Natural killer cell (primary cell): Measurements from ENCODE around the gene STIP1. TPM values are rescaled to one million over a fixed set of nuclear protein-coding genes. Genes with fewer than 3 reads are reported as not detected.

Experiments used
- ATAC-seq, 3 donors: fragments of 150-1000 bp in 2 of 3; fragments of 200-7000 bp in 1 of 3; cut with Tn5 transposase; 1 replicate in 1 of 3; 2 replicates in 2 of 3; pipeline ENCODE4 v1.10.0; 2021; ENCODE audit warnings: mild to moderate bottlenecking in 2 of 3, moderate library complexity in 2 of 3
- DNase-seq, 2 donors: peaks; one replicate each; pipeline versions ENCODE4 v3.0.0 to v3.0.0-alpha.2; 2013 to 2021; ENCODE audit warnings: mixed read lengths in 1 of 2
- H3K27ac ChIP-seq: one replicate; pipeline ENCODE4 v1.5.1; 2013; ENCODE audit warnings: mild to moderate bottlenecking, low read length
- H3K27me3 ChIP-seq: one replicate; pipeline ENCODE4 v1.6.1; 2013; ENCODE audit warnings: low read length; ENCODE audit not compliant: control insufficient read depth, insufficient read depth
- H3K36me3 ChIP-seq: one replicate; pipeline ENCODE4 v1.6.1; 2013; ENCODE audit warnings: low read length; ENCODE audit not compliant: control insufficient read depth, insufficient read depth
- H3K4me1 ChIP-seq: one replicate; pipeline ENCODE4 v1.6.1; 2013; ENCODE audit warnings: low read length; ENCODE audit not compliant: control insufficient read depth, insufficient read depth
- H3K4me3 ChIP-seq: one replicate; pipeline ENCODE4 v1.5.1; 2013; ENCODE audit warnings: low read length
- H3K9me3 ChIP-seq: one replicate; pipeline ENCODE4 v1.6.1; 2013; ENCODE audit warnings: low read length; ENCODE audit not compliant: control insufficient read depth, insufficient read depth
- H3K27ac Mint-ChIP-seq, 2 donors: one replicate each; pipeline ENCODE4 v1.8.0; 2022; ENCODE audit warnings: mild to moderate bottlenecking in 2 of 2, mixed read lengths in 2 of 2, moderate library complexity in 1 of 2
- H3K27me3 Mint-ChIP-seq, 2 donors: one replicate each; pipeline ENCODE4 v1.8.0; 2022; ENCODE audit warnings: low read depth in 2 of 2, mixed read lengths in 2 of 2
- H3K36me3 Mint-ChIP-seq: one replicate; pipeline ENCODE4 v1.8.0; 2022; ENCODE audit warnings: mixed read lengths
- H3K4me1 Mint-ChIP-seq, 2 donors: one replicate each; pipeline ENCODE4 v1.8.0; 2022; ENCODE audit warnings: mixed read lengths in 2 of 2
- H3K4me3 Mint-ChIP-seq: one replicate; pipeline ENCODE4 v1.8.0; 2022; ENCODE audit warnings: mild to moderate bottlenecking, moderate library complexity, mixed read lengths
- H3K9me3 Mint-ChIP-seq, 2 donors: one replicate each; pipeline ENCODE4 v1.8.0; 2022; ENCODE audit warnings: mixed read lengths in 2 of 2
- WGBS: methylation state at CpG from one replicate; pipeline ENCODE4 v1.1.7; 2013; ENCODE audit warnings: missing lambda C conversion rate; ENCODE audit not compliant: insufficient coverage; 5-methylcytosine and 5-hydroxymethylcytosine counted together
- intact Hi-C: fragments of 100-400 bp; cut with micrococcal nuclease; formaldehyde crosslinking; loops from one replicate; pipeline ENCODE4 v1.14.2; 2022
- total RNA-seq, 4 donors: library from RNA; stranded (reverse); fragments of 120-200 nt in 1 of 4; gene quantifications; one replicate each; pipeline versions ENCODE4 v1.2.3 to v1.2.4, GENCODE V29; 2013 to 2022
- TF ChIP-seq, protein P1 (sequence below): fragments of 200-600 bp; IDR thresholded peaks from one replicate; pipeline ENCODE4 v1.8.0; 2022; ENCODE audit warnings: antibody characterized with exemption

Gene STIP1
- total RNA-seq, 3 donors from 2014 or later (not counting 1 experiment from before 2014, with no cell fraction given) = 80.9 to 110 (median 85.1) TPM

GRCh38 chr11:64204080-64204440 lies 18.1 kb downstream of the STIP1 start:
- DNase-seq = no peak
- Mint-ChIP-seq H3K27ac (peak overlapping the region; percentile 77 to 88), H3K4me1 (peaks cover 25 to 48% of the 10 kb centered on the region in 2 donors), H3K4me3 (no peak overlapping the region), H3K27me3 (no peaks in the 10 kb centered on the region), H3K36me3 (peaks cover 6% of the 10 kb centered on the region), H3K9me3 (no peaks in the 10 kb centered on the region)
- no peak overlapping the region for H3K27ac ChIP-seq
- H3K4me3 ChIP-seq = no peak overlapping the region
- intact Hi-C loops = loop anchor here (1.0 to 5.0 kb wide), 2 partner anchors 100 to 448 kb away; no protein-coding TSS in a partner anchor
- ATAC-seq = no peak
- peaks cover 53% of the 10 kb centered on the region for H3K36me3 ChIP-seq
- WGBS = 93% methylated on average over 16 of the region's 16 CpGs
- H3K4me1 ChIP-seq = peaks cover 48% of the 10 kb centered on the region
- no peaks in the 10 kb centered on the region for H3K27me3 ChIP-seq
- TF ChIP-seq, protein P1, sequence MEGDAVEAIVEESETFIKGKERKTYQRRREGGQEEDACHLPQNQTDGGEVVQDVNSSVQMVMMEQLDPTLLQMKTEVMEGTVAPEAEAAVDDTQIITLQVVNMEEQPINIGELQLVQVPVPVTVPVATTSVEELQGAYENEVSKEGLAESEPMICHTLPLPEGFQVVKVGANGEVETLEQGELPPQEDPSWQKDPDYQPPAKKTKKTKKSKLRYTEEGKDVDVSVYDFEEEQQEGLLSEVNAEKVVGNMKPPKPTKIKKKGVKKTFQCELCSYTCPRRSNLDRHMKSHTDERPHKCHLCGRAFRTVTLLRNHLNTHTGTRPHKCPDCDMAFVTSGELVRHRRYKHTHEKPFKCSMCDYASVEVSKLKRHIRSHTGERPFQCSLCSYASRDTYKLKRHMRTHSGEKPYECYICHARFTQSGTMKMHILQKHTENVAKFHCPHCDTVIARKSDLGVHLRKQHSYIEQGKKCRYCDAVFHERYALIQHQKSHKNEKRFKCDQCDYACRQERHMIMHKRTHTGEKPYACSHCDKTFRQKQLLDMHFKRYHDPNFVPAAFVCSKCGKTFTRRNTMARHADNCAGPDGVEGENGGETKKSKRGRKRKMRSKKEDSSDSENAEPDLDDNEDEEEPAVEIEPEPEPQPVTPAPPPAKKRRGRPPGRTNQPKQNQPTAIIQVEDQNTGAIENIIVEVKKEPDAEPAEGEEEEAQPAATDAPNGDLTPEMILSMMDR = no peak
- no peaks in the 10 kb centered on the region for H3K9me3 ChIP-seq

DNA sequence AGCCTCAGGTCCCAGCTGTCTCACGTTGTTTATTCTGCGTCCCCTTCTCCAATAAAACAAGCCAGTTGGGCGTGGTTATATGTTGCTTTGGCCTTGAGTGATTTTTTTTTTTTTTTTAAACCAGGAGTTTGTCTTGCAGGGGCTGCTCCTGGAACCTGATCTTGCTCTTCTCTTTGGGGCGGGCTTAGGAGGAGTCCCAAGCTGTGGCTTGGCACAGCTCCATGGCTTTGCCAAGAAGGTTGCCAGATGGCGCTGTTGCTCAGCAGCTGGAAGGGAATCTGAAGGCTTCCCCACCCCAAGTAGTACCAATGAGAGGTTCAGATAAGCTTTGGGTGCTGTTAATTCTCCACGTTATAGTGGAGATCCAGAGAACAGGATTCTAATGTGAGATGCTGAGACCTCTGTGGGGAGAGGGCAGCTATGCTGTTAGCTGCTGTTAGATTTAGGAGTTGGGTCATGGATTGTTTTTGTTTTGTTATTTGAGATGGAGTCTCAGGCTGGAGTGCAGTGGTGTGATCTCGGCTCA lies 18.6 kb downstream of the STIP1 start:
- Mint-ChIP-seq H3K9me3 (no peaks in the 10 kb centered on the region), H3K36me3 (peaks cover 6% of the 10 kb centered on the region), H3K27me3 (no peaks in the 10 kb centered on the region), H3K4me1 (peaks cover 28 to 53% of the 10 kb centered on the region in 2 donors), H3K27ac (peak overlapping the region; percentile 77 to 88), H3K4me3 (peak overlapping the region; percentile 74)
- intact Hi-C loops = loop anchor here (1.0 to 5.0 kb wide), 2 partner anchors 100 to 448 kb away; no protein-coding TSS in a partner anchor
- H3K4me3 ChIP-seq = no peak overlapping the region
- no peaks in the 10 kb centered on the region for H3K9me3 ChIP-seq
- TF ChIP-seq, protein P1 = peak; percentile 68
- WGBS = 29% methylated on average over 6 of the region's 7 CpGs
- ATAC-seq (peak; percentile 39 to 60 (median 55)), DNase-seq (peak; percentile 69 to 96)
- H3K27me3 ChIP-seq = no peaks in the 10 kb centered on the region
- peaks cover 50% of the 10 kb centered on the region for H3K4me1 ChIP-seq
- H3K36me3 ChIP-seq = peaks cover 56% of the 10 kb centered on the region
- H3K27ac ChIP-seq = no peak overlapping the region

DNA sequence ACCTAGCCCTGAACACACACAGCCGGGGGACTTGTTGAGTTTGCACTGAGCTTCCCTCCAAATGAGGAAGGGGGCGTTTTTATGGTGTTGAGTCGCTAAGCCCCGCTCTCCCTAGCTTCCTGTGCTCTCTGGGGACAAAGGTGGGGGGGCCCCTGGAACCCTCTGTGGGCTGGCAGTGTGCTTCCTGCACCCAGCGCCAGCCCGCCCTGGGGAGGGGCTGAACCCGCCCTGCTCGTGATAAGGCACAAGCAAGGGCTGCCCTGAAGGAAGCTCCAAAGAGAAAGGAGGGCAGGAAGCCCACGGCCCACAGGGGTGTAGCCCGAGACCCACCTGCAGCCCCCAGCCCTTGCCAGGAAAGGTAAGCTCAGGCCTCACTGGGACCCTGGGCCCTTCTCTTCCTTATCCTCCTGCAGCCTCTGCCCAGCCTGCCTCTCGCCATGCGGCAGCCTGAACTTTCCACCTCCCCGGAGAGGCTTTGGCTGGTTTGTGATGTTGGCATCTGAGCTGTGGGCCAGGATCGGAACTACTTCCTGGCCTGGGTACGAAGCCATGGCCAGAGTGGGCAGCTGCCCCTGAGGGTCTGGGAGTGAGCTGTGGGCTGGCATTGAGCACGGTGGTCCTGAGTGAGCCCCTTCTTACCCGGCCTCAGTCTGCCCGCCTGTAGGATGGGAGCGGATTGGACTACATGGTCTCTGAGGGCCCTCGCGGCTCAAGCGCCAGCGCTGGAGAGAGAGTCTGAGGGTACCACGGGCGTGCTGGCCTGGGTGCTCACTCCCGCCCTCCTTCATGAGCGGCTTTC lies 20.7 kb downstream of the STIP1 start, which contains the start of gene FERMT3:
FERMT3 (plus strand) TSS at position 265 of the 799 bp plus-strand sequence. CDS start 644 bp downstream, outside the sequence.
- ATAC-seq = peak; percentile 38 to 57 (median 44)
- DNase-seq = peak; percentile 45 to 79
- Mint-ChIP-seq H3K4me3 (peak within 1 kb of the TSS; percentile 92), H3K4me1 (peaks cover 28 to 55% of the 10 kb centered on the region in 2 donors), H3K36me3 (peaks cover 6% of the 10 kb centered on the region), H3K9me3 (no peaks in the 10 kb centered on the region), H3K27me3 (no peaks in the 10 kb centered on the region), H3K27ac (peak within 1 kb of the TSS; percentile 88 to 96)
- TF ChIP-seq, protein P1 = no peak
- Histone ChIP-seq H3K27ac (peak within 1 kb of the TSS; percentile 89), H3K36me3 (peaks cover 52% of the 10 kb centered on the region), H3K9me3 (no peaks in the 10 kb centered on the region), H3K27me3 (no peaks in the 10 kb centered on the region), H3K4me3 (peak within 1 kb of the TSS; percentile 91), H3K4me1 (peaks cover 50% of the 10 kb centered on the region)
- WGBS = 2% methylated on average over 27 of the region's 27 CpGs
- intact Hi-C loops = loop anchor here (1.0 to 5.0 kb wide), 5 partner anchors 20 to 136 kb away; partner anchors contain the start of genes BAD, CCDC88B, DNAJC4 and STIP1
